NCI-H1694 treated with DMSO at 0.1 percent for 48 hours (cell line): ENCODE data around the gene PNRC1.
"Not testable (repeated sequence)": the region's sequence is repeated elsewhere in the genome, so short reads cannot be mapped to it uniquely, and the experiment has no call there.

ENCODE experiments used
- DNase-seq: peaks from one replicate; lab custom pipeline; 2025; lab: John Stamatoyannopoulos, UW

PNRC1 gene

DNA sequence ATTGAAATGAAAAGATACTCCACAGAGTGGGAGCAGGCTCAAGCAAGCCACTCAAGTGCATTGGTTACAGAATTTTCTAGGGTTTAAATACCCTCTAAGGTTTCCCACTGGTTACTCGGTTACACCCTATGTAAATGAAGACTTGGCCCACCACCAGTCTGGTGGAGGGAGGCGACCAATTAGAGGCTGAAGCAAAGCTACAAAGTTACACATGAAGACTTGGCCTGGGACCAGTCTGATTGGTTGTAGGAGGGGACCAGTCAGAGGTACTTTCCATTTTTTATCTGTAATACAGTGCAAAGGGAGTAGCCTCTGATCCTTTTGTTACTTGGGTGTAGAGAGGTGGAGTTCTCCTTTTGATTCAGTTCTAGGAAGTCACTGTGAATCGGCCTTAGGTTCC lies 29.7 kb downstream of the PNRC1 start:
- DNase-seq, result no peak

DNA sequence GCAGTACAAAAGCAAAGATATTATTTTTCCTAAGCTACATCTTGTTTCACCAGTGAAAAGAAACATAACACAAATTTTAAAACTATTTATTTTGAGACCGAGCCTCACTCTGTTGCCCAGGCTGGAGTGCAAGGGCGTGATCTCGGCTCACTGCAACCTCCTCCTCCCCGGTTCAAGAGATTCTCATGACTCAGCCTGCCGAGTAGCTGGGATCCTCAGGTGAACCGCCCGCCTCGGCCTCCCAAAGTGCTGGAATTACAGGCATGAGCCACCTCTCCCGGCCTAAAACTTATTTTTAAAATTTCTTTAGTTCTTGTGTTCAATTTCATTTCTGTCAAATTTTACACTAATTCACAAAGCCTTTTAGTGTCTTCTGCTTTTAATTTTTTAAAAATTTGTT lies 31.4 kb downstream of the PNRC1 start:
- no peak for DNase-seq

DNA sequence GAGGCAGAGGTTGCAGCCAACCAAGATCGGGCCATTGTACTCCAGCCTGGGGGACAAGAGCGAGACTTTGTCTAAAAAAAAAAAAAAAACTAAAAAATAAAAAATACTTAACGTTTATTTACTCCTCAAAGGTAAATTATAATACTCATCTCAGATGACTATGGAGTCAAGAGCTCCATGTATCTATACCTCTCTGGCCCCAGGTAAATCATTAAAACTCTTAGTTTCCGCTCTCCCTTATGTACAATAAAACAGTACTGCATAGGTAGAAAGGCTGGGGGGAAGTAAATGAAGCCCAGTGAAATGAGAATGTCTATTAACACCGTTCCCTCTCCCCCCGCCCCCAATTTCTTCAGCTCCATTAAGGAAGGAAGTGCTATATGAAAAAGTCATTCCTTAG lies 36.2 kb downstream of the PNRC1 start:
- no peak for DNase-seq

DNA sequence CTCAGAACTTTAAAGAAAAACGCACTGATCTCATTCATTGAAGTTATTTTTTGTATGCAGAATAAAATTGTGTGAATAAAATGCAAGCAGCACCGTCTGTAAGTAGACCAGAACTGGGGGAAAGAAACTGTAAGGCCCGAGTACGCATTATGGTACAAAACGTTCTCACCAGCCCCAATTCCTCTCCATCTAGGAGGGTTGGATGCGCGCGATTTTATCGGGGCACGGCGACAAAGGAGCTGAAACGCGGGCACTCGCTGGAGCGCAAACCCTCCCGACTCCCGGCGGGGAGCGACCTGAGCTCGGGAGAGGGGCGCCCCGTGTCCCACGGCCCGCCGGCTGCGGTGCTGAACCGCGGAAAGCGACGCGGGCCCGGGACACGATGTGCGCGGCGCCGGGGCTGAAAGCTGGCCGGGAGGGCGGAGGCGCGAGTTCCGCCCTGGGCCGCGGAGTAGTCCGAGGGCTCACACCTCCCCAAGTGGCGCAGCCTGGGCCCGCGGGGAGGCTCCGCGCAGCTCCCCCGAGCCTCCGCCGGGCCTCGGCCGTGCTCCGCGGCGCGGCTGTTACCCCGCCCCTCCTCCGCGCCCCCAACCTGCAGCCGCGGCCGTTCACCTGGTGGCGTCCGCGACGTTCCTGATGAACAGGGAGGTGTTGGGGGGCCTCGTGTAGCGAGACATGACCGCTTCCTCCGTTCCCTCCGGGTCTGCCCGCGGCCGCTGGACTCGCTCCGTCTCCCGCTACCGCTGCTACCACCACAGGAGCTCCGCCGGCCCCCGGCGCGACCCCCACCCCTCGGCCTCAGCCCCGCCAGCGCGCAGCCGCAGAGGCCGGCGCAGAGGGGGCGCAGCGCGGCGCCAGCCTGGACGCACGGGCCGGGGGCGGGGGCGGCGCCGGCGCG lies 36.9 kb downstream of the PNRC1 start, which contains the start of gene SRSF12:
TSS of gene SRSF12 (minus strand) at position 861 of the 898 bp plus-strand sequence. CDS start at position 677, 184 bp downstream.
- DNase-seq, result no peak

DNA sequence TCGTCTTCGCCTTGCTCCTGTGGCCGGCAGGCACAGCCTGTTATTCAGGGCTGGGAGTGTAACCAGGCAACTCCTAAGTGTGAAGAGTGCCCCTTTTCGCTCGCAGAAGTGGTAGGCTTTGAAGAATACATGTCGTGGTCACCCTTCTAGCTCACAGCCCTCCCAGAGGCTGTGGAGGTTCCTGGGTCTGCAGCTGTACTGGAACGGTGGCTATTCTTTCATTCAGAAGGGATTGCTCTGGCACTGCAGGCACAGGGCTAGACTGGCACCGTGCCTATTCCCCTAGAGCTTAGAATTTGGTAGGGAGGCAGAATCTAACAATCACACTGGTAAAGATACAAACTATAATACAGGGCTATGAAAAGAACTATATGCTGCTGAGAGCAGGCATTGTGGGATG lies 38.4 kb downstream of the PNRC1 start:
- DNase-seq, result no peak

DNA sequence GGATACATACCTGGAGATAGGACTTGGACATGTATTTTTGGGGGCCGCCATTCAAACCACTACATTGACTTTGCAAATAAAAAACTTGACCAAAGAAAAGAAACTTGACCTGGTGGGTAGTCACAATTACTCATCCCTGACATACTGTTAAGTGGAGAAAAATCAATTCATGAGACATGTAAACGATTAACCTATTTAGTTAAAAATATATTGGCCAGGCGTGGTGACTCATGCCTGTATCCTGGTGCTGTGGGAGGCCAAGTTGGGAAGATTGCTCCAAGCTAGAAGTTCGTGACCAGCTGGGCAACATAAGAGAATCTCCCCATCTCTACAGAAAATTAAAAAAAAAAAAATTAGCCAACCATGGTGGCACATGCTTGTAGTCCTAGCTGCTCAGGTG lies 39.8 kb downstream of the PNRC1 start:
- no peak for DNase-seq

DNA sequence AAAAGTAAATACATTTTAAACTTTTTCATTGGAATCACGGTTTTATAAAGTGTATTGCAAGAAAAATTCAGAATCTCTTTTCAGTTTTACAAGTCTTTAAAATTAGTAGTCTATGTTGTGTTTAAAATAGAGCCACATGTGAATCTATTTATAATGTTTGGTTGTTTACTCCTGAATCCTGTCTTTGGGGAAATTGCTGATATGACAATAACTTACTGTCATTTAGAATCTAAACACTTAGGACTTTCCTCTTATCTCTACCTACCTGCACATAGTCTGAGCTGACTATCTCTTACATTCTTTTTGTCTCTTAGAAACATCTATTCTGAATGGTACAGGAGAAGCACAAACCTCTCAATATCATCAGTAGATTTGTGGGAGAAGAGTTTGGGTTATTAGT lies 41.4 kb downstream of the PNRC1 start:
- no peak for DNase-seq

DNA sequence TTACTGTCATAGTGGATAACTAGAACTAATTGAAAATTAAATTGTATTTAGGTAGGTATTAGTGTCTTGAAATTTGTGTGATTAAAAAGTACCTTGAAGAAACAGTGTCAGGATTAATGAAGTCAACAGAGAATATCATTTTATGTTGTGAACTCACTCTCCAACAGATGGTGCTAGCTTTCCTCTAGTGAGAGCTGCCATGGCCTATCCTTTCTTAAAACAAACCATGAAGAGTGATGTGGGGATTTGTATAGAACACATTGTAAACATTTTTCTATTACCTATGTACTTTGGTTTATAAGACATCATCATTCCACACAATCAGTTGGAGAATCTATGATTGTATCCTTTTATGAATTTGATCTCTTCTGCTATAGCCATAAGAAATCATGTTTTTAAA lies 42.1 kb downstream of the PNRC1 start:
- peak; percentile 61 for DNase-seq

DNA sequence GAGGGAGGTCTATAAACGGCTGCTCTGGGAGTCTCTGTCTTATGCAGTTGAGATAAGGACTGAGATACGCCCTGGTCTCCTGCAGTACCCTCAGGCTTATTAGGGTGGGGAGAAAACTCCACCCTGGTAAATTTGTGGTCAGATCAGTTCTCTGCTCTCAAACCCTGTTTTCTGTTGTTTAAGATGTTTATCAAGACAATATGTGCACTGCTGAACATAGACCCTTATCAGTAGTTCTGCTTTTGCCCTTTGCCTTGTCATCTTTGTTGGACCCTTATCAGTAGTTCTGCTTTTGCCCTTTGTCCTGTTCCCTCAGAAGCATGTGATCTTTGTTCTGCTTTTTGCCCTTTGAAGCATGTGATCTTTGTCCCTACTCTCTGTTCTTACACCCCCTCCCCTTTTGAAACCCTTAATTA lies 47.7 kb downstream of the PNRC1 start:
- not testable (repeated sequence) for DNase-seq

DNA sequence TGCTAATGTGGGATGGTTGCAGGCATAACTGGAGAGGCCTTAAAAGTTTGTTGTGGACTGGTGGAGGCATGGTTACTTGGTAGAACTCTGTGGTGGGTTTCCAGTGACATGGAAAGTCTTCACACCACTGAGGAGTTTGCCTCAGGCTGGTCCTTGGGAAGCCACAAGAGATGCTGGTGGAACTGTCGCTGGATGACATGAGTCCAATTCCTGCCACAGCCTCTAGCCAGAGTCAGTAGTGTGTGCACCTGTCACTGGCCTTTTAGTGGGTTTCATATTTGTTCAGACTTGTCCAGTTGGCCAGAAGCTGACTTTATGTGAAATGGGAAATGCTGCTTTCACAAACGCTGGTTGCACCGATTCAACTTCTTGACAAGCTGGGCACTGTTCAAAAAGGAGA lies 51.0 kb downstream of the PNRC1 start:
- DNase-seq, result no peak

DNA sequence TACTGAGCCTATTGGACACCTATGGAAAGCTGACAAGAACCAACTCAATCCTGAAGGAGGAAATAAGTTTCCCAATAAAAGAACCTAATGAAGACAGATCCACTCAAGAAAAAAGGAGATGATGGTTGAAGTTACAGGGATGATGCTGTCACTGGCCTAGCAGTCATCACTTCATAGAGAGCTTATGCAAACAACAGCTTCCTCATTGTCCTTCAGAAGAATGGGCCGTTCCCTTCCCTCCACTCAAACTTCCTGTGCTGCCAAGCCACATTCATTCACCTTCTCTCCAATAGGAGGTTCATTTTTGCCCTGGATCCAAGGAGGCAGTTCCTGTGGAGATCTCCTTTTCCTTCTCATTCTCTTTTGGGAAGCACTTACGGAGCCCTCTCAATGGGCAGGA lies 51.5 kb downstream of the PNRC1 start:
- no peak for DNase-seq

DNA sequence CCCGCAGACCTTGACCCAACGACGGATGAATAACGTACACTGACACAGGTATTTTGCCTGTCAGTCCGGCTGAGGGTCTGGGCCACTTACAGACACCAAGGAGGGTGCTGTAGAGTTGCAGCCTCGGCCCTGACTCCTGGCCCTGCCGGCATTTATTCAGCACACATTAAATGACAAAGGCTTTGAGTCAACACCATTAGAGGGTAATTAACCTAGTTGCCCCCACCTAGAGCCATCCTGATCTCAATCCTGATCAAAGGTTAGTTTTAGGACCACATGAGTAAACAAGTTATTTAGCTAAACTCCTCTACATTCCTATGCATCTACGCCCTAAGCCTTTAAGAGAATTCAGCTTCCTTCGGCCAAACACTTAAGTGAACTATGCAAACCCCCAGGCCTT lies 53.4 kb downstream of the PNRC1 start:
- no peak for DNase-seq

DNA sequence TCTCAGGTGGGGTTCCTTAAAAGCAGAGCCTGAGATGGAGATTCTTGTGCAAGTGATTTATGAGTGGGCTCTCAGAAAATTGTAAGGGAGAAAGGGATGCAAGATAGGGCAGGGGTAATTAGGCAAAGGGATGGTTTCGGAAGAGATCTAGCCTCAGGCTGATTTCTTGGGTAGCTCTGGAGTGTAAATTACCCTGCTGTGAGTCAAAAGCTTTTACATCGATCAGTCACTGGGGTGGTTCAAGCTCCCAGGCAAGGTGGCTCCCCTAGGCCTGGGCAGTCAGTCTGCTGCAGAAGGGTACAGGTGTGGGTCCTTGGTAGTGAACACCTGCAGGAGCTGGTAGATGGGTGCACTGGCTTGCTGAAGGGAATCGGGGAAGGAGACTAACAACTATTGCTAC lies 54.2 kb downstream of the PNRC1 start:
- DNase-seq, result no peak
